Measurements from ENCODE around the gene CLDN3.
A peak's percentile ranks its signal among the peaks of the same experiment; 100 is the strongest.

CLDN3 gene

DNA sequence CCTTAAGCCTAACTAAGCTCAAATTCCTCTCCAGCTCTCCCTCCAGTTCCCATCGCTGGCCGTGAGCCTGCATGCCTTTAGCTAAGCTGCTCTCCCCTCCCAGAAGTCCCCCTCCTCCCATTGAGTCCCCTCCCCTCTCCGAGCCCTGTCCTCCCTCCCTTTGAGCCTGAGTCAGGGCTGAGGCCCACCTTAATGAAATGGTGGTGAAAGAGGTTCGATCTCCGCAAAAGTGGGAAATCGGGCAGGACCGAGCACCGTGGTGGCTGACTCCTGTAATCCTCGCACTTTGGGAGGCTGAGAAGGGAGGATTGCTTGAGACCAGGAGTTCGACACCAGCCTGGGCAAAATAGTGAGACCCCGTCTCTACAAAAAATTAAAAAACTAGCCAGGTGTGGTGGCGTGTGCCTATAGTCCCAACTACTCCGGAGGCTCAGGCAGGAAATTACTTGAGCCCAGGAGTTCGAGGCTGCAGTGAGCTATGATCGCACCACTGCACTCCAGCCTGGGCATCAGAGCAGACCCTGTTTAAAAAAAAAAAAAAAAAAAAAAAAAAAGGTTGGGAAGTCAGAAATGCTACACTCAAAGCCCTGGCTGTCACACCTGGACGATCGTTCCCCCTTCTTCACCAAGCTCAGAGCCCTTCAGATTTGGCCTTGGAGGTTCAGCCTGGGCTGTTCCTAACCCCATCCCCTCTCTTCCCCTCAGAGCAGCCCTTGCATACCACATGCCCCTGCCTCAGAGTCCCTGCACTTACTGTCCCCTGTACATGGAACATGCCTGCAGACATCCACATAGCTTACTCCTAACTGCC, 995 bp upstream of the CLDN3 start:
- DNase-seq, result no peak

GRCh38 chr7:73769481-73770001, 529 bp downstream of the CLDN3 start:
- no peak for DNase-seq

GRCh38 chr7:73768641-73769480, 1.2 kb downstream of the CLDN3 start:
- no peak for DNase-seq

DNA sequence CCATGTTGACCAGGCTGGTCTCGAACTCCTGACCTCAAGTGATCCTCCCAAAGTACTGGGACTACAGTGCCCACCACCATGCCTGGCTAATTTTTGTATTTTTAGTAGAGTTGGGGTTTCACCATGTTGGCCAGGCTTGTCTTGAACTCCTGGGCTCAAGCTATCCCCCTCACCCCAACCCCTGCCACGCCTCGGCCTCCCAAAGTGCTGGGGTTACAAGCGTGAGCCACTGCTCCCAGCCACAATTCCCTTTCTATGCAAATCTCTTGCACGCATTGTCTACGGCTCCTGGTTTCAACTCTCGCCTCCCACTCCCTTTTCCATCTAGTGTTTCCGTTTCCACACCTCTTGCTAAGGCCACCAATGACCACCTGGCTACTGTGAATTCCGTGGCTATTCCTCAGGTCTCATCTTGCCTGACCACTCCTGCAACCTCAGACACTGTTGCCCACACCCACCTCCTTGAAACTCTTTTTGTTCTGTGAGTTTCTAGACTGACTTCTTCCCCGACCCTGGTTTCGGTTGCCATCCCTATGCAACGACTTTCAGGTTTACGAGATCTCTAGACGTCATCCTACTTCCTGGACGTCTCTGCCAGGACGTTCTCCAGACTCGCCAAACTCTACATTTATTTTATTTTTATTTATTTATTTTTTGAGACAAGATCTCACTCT, 3.4 kb downstream of the CLDN3 start:
- peak; percentile 53 for DNase-seq

DNA sequence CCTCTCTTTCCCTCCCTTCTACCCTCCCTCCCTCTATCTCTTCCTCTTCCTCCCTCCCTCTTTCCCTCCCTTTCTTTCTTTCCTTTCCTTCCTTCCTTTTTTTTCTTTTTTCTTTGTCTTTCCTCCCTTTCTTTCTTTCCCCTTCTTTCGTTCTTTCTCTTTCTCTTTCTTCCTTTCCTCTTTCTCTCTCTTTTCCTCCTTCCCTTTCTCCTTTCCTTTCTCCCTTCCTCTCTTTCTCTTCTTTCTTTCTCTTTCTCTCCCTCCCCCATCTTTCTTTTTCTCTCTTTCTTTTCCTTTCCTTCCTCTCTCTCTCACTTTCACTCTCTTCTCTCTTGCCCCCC, 7.4 kb downstream of the CLDN3 start:
- DNase-seq, result no peak

- DNase-seq, result no peak
These were observed 8.0 kb downstream of the CLDN3 start for GRCh38 chr7:73761854-73762658.

DNA sequence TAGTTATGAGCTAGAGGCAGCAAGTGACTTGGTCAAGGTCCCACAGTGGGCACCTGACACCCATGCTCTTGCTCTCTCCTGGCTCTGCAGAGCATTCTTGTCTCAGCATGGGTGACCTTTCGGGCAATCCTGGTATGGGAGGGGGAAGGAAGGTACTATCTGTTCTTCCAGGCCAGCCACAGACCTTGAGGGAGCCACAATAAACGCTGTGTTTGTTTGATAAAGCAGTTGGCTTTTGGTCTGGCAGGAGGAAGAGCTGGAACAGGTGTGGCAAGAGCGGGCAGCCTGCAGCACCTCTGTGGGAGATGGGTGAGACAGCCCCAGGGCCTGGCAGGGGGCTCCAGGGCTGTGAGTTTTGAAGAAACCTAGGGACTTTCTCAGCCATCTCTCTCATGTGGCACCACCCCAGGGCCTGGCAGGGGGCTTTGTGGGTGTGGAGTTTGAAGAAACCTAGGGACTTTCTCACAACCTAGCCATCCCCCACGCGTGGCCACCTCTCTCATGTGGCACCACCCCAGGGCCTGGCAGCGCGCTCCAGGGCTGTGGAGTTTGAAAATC, 11.4 kb downstream of the CLDN3 start:
- no peak for DNase-seq

GRCh38 chr7:73749931-73750776, 19.9 kb downstream of the CLDN3 start:
- no peak for DNase-seq

DNA sequence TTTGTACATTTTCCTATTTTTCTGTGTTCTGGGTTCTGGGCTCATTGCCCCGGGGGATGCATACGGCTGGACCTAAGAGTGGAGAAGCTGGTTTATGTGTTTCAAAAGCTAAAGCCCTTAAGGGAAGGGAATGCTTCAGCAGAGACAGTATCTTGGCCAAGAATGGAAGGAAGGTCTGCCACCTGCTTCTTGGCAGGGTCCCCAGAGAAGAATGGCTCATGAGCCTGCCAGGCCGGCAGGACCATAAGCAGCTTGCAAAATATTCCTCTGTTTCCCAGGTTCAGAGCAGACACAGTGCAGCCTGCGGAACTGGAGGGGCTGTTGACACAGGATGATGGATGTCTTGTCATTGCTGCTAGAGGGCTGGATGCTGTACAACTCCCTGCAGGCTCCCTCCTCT, 23.7 kb downstream of the CLDN3 start:
- no peak for DNase-seq

GRCh38 chr7:73742753-73743641, 27.1 kb downstream of the CLDN3 start:
- DNase-seq, result peak; percentile 100

DNA sequence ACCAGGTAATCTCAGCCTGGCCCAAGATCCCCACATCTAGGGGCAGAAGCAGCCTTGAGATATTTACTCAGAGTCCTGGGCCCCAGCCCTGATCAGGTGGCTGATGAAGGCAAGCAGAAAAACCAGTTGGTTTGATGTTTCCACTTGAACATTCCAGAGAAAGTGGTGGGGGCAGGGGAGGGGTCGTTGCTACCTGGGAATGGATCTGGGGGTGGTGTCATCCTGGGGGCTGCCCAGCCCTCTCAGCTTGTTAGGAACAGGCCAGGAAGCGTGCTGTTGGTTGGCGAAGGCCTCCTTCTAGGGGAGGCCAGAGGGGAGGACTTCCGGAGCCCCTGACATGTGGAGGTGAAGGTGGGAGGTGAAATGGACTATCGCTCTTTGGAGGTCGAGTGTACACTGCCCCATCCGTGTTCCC, 27.7 kb downstream of the CLDN3 start:
- DNase-seq, result peak; percentile 28

DNA sequence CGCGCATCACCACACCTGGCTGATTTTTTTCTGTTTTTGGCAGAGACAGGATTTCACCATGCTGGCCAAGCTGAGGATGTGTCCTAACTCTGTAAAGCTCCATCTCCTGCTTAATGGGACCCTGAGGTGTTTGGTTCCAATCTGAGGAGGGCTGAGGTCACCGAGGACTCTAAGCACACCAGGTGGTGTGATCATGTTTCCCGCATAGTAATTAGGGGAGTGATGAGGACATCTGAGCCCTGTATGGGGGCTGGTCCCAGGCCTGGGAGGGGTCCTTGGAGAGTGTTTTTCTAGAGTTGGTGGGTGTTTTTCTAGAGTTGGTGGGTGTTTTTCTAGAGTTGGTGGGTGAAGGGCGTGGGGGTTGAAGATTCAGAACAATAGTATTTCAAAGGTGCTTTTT, 28.5 kb downstream of the CLDN3 start:
- no peak for DNase-seq

- DNase-seq, result peak; percentile 31
These were observed 29.3 kb downstream of the CLDN3 start for GRCh38 chr7:73740771-73741170.

- no peak for DNase-seq
These were observed 29.9 kb downstream of the CLDN3 start for GRCh38 chr7:73740212-73740611.

DNA sequence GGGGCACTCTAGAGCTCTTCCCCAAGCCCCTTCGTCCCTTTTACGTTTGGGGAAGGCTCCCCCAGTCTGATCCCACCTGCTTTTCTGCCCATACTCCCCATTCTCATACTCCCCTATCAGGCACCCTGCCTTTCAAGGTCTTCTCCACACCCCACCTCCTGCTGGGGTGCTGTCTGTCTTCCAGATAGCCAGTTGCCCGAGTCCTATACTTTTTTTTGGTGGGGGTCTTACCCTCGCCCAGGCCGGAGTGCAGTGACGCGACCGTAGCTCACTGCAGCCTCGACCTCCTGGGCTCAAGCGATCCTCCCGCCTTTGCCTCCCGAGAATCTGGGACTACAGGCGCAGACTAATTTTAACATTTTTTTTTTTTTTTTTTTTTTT, 30.7 kb downstream of the CLDN3 start:
- DNase-seq, result no peak

GRCh38 chr7:73738612-73739386, 31.3 kb downstream of the CLDN3 start, which contains the start of gene ABHD11:
ABHD11 (minus strand) TSS chr7:73738802; CDS start chr7:73738770, 32 bp downstream.
- DNase-seq, result peak; percentile 99

DNA sequence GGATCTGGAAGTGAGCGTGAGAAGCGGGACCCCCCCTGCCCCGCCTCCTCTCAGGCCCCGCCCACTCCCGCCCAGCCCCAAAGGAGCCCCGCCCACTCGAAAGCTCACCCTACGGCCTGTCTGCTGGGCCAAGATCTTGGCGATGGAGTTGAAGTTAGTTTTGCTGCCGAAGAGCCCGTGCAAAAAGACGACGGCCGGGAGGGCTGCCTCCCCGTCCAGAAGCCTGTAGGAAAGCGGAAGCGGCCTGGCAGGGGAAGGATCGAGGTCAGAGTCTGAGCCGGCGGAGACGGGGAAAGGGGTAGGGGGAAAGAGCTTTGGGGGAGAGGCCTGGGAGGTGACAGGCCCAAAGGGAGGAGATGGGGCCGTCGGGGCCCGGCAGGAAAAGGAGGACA, 31.9 kb downstream of the CLDN3 start:
- peak; percentile 82 for DNase-seq

DNA sequence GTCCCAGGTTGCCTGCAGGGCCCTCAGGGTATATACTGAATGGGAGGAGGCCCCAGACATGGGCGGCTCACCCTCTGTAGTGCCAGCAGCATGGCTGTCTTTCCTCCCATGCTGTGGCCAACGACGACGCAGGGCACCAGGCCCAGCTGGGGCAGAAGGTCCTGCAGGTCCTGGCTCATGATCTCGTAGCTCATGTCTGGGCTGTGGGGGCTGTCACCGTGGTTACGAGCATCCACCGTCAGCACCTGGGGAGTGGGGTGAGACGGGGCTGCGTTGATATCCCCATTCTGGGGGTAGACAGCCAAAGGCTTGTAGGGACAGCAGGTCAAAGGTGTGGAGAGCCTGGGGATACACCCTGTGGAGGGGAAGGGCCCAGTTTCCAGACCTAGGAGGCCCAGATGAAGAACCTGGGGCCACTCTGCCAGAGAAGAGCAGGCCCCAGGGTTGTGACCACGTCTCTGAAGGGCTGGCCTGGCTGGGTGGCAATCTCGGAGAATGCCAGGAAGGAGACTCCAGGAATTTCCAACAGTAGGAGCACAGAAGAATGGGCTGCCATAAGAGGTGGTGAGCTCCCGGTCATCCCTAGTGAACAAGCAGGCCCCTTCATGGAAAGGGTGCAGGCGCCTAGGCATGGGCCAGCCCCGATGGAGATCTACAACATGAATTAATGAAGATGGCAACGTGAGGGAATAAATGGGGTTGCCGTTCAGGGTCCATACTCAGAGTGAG, 32.4 kb downstream of the CLDN3 start:
- no peak for DNase-seq

DNA sequence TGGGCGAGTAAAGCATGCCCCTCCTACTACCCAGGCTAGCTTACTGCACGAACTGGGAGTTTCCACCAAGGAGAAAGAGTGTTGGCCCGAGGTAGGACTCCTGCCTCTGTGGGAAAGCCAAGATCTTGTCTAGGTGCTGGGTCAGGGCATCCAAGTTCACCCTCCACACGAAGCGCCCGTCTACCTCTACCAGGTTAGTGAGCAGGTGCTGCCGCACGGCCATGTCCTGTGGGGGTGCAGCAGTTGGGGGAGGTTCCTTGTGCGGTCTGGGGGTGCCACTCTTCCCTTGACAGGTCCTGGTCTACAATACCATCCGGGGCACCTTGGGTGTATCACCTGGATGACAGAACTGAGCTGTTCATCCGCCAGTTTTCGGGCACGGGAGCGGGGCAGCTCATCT, 33.2 kb downstream of the CLDN3 start:
- DNase-seq, result no peak
